SU-DHL-6 (cell line): ENCODE data around the gene SMAD2.

Experiments used
- H2AFZ ChIP-seq: fragments of 200-600 bp; sonication (generic); 2 replicates; pipeline ENCODE4 v1.6.1; 2014; ENCODE audit warnings: low read depth, mild to moderate bottlenecking, moderate library complexity, mixed read lengths, antibody characterized with exemption, low read length; ENCODE audit not compliant: severe bottlenecking
- H3F3A ChIP-seq: fragments of 200-600 bp; shearing (Covaris generic); 2 replicates; pipeline ENCODE4 v1.6.0; 2016; ENCODE audit warnings: antibody characterized with exemption, mild to moderate bottlenecking; ENCODE audit not compliant: insufficient read depth
- H3K27ac ChIP-seq: fragments of 200-600 bp; sonication (generic); 2 replicates; pipeline ENCODE4 v1.5.1; 2016; ENCODE audit warnings: low read depth, mild to moderate bottlenecking, low read length, moderate library complexity, mixed read lengths
- H3K27me3 ChIP-seq: fragments of 200-600 bp; sonication (generic), shearing (Covaris generic); 2 replicates; pipeline ENCODE4 v1.6.0; 2014; ENCODE audit warnings: mild to moderate bottlenecking, low read length
- H3K36me3 ChIP-seq: fragments of 200-600 bp; sonication (generic); 2 replicates; pipeline ENCODE4 v1.6.1; 2014; ENCODE audit warnings: mild to moderate bottlenecking, low read length, mixed read lengths
- H3K4me2 ChIP-seq: fragments of 300-600, 200-600 bp; shearing (Covaris generic), sonication (generic); 2 replicates; pipeline ENCODE4 v1.6.0; 2014; ENCODE audit warnings: low read length, low read depth, mild to moderate bottlenecking; ENCODE audit not compliant: poor library complexity, severe bottlenecking
- H3K4me3 ChIP-seq: fragments of 200-600 bp; sonication (generic); 2 replicates; pipeline ENCODE4 v1.5.1; 2014; ENCODE audit warnings: antibody characterized with exemption, low read length, mild to moderate bottlenecking, mixed read lengths; ENCODE audit not compliant: insufficient read depth, poor library complexity, severe bottlenecking
- H3K79me2 ChIP-seq: fragments of 200-600 bp; sonication (generic); 2 replicates; pipeline ENCODE4 v1.6.1; 2014; ENCODE audit warnings: mild to moderate bottlenecking, low read length, moderate library complexity; ENCODE audit not compliant: insufficient read depth
- H3K9ac ChIP-seq: fragments of 200-600 bp; sonication (generic); 2 replicates; pipeline ENCODE4 v1.7.0; 2014; ENCODE audit warnings: mild to moderate bottlenecking, low read length
- H3K9me2 ChIP-seq: fragments of 200-600 bp; sonication (generic); replicated peaks from 2 replicates; pipeline ENCODE4 v1.6.1; 2014; ENCODE audit warnings: low read length; ENCODE audit not compliant: insufficient read depth
- H3K9me3 ChIP-seq: fragments of 200-600 bp; sonication (generic); 2 replicates; pipeline ENCODE4 v1.6.1; 2014; ENCODE audit warnings: low read length, mixed read lengths; ENCODE audit not compliant: insufficient read depth
- H4K20me1 ChIP-seq: fragments of 200-600 bp; sonication (generic); 2 replicates; pipeline ENCODE4 v1.6.1; 2014; ENCODE audit warnings: low read depth, mild to moderate bottlenecking, antibody characterized with exemption, low read length, moderate library complexity, mixed read lengths
- CTCF ChIP-seq: fragments of 200-600 bp; sonication (generic); IDR thresholded peaks from one replicate; pipeline ENCODE4 v1.5.1; 2017; ENCODE audit warnings: antibody characterized with exemption, mild to moderate bottlenecking, low read length, moderate library complexity; ENCODE audit not compliant: insufficient read depth, poor library complexity, severe bottlenecking
- EZH2phosphoT487 ChIP-seq: fragments of 200-600 bp; sonication (generic), shearing (Covaris generic); conservative IDR thresholded peaks from 2 replicates; pipeline ENCODE4 v1.6.1; 2018; ENCODE audit warnings: mild to moderate bottlenecking, antibody characterized with exemption, low read length, moderate library complexity, mixed read lengths

SMAD2 gene

DNA sequence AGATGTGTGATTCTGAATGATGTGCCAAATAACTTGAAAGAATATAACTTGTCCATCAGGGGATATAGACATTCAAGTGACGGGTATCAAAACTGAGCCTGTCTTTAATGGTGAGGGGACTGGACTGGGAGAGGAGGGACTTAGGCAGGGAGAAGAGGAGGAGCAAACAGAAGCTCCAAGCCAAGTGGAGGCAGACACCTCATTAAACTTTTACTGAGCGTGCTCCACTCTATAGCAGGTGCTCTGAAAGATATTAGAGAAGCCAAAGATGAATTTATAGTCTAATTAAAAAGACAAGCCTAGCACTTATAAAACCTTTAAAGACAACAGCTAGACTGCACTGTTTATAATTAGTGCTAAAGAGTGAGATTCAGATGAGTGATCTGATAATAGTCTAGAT, 47.7 kb upstream of the SMAD2 start:
- Histone ChIP-seq H3K9me2 (no peaks in the 10 kb centered on the region), H3K4me3 (no peak overlapping the region), H2AFZ (no peak overlapping the region), H4K20me1 (no peaks in the 10 kb centered on the region), H3F3A (no peaks in the 10 kb centered on the region), H3K27ac (no peak overlapping the region), H3K4me2 (no peak overlapping the region), H3K9ac (no peak overlapping the region), H3K27me3 (peaks cover 5% of the 10 kb centered on the region; the same call in 1 of the 2 replicates), H3K9me3 (peaks cover 9% of the 10 kb centered on the region; the same call in 1 of the 2 replicates), H3K36me3 (no peaks in the 10 kb centered on the region), H3K79me2 (no peaks in the 10 kb centered on the region)
- TF ChIP-seq EZH2phosphoT487 (no peak), CTCF (no peak)

DNA sequence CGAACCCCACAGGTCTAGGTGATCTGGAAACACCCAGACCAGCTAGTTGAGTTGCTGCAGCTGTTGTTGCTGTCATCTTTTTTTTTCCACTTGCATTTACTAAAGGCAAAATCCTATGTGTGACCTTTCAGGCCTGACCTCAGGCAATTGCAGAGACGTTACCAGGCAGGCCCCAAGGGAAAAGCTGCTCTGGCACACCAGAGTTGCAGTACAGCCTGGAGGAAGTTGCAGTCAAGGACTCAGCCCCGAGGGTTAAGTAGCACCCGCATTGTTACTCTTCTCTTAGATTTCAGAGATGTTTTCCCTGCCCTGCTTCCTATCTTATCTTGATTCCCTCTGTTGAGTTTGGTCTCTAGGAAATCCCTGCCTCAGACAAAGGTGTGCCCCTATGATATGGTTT, 45.2 kb upstream of the SMAD2 start:
- no peak for TF ChIP-seq CTCF
- TF ChIP-seq EZH2phosphoT487, result no peak
- H3K27ac ChIP-seq, result no peak overlapping the region
- no peak overlapping the region for H3K9ac ChIP-seq
- no peaks in the 10 kb centered on the region for H3F3A ChIP-seq
- H4K20me1 ChIP-seq, result no peaks in the 10 kb centered on the region
- H2AFZ ChIP-seq, result no peak overlapping the region
- no peak overlapping the region for H3K4me2 ChIP-seq
- no peaks in the 10 kb centered on the region for H3K9me2 ChIP-seq
- H3K4me3 ChIP-seq, result no peak overlapping the region
- H3K27me3 ChIP-seq, result peaks cover 5% of the 10 kb centered on the region; the same call in 1 of the 2 replicates
- no peaks in the 10 kb centered on the region for H3K79me2 ChIP-seq
- peaks cover 9% of the 10 kb centered on the region; the same call in 1 of the 2 replicates for H3K9me3 ChIP-seq
- H3K36me3 ChIP-seq, result no peaks in the 10 kb centered on the region

- Histone ChIP-seq H4K20me1 (no peaks in the 10 kb centered on the region), H3K9ac (no peak overlapping the region), H2AFZ (no peak overlapping the region), H3K9me3 (peaks cover 9% of the 10 kb centered on the region; the same call in 1 of the 2 replicates), H3K4me3 (no peak overlapping the region), H3K27ac (no peak overlapping the region), H3K9me2 (no peaks in the 10 kb centered on the region), H3K27me3 (0 out of 2 replicates have a peak, but pooled peaks cover under 1% of the 10 kb centered on the region), H3K36me3 (no peaks in the 10 kb centered on the region), H3F3A (no peaks in the 10 kb centered on the region), H3K79me2 (no peaks in the 10 kb centered on the region), H3K4me2 (no peak overlapping the region)
- TF ChIP-seq CTCF, result no peak
- no peak for TF ChIP-seq EZH2phosphoT487
Measured at GRCh38 chr18:47975105-47975504, 44.6 kb upstream of the SMAD2 start.
